ENCODE measurements around the gene ITGB4.

Gene ITGB4

DNA sequence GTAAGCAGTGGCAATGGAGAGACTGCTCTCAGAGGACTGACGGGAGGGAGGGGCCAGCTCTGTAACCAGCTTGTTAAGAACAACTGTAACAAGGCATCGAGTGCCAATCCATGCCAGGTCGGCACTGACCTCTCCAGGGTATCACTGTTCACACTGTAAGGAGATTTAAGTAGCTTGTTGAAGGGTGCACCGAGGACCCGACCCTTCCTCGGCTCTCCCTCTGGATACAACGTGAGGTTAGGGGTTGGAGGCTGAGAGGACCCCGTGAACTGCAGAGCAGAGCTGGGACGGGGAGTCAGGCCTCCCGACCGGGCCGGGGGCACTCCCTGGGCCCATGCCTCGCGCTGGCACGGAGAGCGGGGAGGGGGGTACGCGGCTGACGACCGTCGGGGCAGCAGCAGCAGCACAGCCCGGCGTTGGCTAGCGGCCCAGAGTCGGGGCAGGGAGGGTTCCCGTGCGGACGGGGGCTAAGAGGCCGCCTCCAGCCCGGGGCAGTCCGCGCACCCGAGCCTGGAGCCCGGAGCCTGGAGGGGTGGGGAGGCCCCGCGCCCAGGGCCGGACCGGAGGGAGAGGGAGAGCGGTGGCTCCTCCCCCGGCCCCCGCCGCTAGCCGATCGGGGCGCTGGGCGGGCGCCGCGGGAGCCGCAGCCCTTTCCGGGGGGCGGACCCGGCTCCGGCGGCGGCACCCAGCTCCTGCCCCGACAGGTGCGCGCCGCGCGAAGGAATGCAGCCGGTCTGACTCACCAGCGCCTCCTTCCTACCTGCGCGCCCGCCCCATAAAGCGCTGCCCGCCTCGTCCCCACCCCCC lies at the start of gene ITGB4:
TSS of gene ITGB4 (plus strand) at position 804 of the 807 bp plus-strand sequence. CDS start 3,245 bp downstream, outside the sequence.
- no peak for DNase-seq

DNA sequence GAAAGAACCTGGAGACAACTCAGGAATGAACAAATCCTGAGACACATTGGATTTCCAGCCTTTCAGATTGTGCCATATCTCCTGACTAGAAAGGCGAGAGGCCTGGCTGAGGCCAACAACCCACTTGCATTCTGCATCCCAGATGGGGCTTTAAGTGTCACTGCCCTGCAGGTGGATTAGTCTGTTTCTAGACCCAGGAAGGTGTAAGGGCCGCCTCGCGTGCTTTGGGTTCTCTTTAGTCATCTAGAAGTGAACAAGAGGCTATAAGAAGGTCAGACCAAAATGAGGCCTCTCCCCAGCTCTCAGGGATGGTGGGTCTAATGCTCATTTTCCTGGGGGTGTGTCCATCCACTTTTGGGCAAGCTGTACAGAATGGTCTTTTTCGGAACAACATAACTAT lies 49.2 kb upstream of the ITGB4 start:
- DNase-seq: no peak

DNA sequence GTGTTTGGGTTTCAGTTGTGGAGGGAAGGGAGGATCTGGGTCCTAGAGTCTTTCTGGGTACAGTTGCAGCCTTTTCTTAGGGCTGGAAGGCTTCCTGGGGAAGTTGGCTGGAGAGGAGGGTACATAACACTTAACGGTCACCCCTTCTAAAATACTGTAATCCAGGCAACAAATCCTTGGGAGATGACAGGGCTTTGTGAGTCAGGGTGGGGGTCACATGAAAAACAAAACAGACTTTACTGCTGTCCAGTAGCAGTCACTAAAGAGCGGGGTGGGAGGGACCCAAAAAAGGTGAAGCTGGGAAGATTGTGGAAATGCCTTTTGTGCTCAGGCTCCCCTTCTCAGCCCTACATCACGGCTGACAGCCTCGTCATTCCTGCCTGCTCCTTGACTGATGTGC lies 47.8 kb upstream of the ITGB4 start:
- no peak for DNase-seq

DNA sequence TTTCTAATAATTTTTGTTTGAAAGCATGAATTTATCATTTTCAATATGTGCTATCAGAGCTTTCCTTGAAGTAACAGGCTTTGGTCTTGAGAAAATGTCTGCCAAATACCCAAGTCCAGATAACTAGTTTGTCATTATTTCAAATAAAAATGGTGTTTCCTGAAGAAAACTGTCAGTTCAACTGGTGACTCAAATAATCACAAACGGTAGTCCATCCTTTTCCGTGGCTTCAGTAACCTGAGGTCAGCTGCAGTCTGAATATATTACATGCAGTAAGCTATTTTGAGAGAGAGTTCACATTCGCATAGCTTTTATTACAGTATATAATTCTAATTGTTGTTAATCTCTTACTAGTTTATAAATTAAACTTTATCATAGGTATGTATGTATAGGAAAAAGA lies 44.8 kb upstream of the ITGB4 start:
- DNase-seq: no peak

DNA sequence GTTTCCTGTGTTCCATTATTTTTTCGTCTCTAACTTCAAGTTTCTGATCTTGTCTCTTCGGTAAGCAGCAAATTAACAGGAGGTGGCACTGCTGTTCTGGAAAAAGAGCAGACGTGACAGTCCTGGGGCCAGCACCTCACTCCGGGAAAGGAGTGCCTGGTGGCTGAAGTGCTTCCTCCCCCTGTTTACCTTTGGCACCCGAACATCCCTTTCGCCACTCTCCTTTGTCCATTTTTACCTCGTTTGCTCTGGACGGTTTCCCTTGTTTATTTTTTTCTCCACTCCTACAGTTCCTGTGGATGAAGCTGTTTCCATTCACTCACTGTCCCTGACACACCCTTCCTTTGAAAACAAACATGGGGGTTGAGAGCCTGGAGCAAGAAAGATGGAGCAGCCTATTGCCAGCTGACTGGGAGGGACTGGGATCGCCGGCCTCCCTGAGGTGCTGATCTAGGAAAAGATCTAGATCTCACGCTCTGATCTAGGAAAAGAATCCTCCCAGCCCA lies 41.5 kb upstream of the ITGB4 start:
- DNase-seq: no peak

DNA sequence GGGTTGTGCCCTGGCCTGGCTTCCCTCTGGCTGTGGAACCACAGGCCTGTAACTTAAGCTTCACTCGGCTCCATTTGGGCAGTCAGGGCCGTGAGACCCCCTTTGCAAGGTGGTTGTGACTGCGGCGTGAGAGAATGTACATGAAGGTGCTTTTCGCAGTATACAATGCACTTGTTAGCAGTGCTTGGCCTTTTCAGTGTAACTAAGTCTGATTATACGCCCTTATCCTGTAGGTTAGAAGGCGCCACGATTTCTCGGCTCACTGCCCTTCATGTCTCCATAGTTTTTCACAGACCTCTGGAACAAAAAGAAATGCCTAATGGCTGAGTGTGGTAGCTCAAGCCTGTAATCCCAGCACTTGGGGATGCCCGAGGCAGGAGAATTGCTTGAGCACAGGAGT lies 40.8 kb upstream of the ITGB4 start:
- no peak for DNase-seq

DNA sequence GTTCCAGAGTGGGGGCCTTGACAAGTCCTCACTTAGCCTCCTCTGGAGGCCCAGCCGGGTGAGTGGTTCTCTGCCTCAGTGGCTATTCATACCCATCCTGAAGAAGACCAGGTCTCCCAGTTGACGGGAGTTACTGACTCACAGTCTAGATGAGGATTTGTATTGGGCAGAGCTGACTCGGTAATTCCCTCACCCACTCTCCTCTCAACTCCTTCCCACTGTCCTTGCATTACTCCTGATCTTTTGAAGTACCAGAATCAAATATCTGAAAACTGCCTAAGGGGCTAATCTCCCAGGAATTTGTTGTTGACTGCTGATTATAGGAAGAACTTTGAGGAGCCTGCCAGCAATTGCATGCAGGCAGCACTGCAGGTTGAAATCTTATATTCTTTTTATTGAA lies 40.0 kb upstream of the ITGB4 start:
- no peak for DNase-seq

DNA sequence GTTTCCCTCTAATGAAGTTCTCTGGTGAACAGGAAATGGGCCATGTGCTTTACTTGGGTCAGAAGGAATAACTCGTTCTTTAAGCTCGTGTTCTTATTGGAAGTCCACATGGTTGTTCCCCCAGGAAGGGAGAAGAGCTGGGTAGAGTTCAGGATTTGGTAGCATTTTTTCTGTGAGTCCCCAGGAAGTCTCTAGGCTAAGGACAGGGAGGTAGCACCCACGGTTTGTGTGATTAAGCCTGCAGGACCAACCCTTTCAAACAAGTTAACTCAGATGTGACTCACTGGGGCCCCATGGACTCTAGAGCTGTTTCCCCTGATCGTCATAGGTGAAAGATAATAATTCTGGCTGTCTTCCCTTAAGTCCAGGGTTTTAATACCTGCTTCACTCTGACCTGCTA lies 37.7 kb upstream of the ITGB4 start:
- DNase-seq: no peak

DNA sequence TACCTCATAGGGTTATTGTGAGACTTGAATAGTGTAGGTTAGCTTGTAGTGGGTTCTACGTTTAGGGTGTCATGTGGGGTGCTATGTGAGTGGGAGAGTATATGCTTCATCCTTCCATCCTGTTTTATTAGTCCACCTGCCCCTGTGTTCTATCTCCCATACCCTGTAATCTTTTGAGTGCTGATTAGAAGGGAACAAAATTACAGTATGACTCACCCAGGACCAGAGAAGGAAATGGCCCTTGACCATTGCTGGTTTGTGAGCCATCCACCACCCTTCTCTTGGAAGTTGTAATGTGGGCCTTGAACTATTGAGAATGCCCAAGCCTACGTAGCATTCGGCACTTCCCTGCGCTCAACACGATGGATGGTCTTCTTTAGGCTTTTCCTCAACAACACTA lies 37.0 kb upstream of the ITGB4 start:
- no peak for DNase-seq

DNA sequence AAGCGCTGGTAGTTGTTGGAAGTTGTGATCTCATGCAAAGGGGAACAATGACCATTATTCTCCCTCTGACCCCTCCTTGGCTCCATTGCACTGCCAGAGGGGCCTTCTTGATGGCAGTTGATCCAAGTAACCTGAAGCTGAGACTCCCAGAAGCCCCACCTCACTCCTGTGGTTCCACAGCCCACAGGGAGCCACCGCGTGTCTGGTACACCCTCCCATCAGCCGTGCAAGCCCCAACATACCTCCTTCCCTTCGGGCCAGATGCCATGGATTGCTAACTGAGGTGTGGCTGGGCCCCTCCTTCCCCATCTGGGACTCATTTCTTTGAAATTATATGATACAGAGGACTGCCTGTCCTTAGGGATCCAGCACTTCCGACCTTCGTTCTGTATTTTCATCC lies 36.3 kb upstream of the ITGB4 start:
- no peak for DNase-seq

DNA sequence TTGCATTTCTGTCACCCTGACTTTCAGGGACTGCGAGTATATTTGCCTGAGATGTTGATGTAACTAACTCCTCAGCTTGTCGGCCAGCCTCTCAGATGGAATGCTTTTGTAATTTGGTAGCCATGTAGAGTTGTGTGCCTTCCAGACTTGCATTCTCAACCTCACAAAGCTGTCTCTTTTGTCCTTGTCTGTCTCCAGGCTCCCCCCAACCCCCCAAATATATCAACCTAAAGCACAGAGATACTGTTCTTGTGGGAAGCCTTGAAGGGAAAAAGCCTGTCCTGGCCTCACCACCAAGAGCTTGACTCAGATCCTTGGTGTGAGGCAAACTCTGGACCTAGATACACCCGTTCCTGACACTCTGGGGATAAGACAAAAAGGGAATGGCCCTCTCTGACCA lies 35.8 kb upstream of the ITGB4 start:
- no peak for DNase-seq

DNA sequence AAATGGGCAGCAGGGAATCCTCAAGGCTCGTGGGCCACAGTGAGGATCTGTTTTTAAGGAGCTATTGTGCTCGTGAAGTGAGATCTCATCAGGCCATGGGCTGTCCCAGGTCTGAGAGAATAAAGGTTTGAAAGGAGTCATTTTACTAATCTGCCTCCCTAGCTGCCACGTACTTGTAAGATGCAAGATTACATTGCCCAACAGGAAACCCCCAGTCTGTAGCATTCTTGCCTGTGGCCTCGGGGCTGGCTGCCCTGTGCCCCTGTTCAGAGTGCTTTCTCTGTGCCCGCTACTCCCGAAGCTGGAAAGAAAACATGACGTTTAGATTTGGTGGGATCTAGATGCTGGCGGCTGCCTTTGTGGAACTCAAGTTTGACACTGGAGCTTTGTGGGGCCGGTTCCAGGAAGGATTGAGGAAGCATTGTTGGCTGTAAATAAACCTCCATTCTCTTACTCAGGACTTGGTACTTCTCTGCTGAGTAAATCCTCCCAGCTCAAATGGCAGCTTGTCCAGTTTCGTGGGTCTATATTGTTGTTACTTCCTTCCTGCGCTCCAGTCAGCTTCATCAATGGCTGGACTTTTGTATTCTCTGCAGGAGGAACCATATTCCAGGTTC lies 32.9 kb upstream of the ITGB4 start:
- no peak for DNase-seq

DNA sequence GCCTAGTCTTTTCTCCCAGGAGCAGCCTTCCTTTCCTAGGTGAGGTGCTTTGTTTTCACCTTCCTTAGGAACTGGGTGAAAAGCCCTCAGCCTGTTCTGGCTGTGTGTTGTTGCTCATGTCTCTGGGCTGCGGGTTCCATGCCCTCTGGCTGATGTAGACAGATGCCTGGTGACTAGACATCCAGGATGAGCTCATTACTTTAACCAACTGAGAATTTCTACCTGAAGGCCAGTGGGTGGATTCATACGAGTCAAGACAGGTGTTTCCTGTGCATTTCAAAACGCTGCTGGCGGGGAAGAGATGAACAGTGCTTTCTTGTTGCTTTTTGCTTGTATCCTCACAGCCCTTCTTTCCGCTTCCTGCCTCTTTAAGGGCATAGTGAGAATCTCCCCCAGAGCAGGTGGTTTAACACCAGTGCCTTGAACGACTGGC lies 31.8 kb upstream of the ITGB4 start:
- DNase-seq: no peak

DNA sequence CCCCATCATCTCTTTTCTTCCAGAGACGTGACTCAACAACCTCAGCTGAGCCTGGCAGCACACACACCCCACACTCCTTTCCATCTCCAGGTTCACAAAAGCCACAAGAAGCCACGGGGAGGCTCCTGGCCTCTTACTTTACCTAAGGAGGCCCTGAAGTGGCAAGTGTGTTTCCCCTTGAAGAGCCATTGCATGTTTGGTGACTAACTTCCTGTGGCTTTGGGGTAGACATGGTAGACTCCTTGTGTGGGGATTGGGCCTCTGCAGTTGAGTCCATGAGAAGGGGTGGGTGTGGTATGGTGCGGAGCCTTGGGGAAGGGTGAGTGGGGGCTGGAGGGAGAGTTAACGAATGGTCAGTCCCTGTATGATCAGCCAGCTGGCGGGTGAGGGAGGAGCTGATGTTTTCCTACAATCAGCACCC lies 29.9 kb upstream of the ITGB4 start:
- no peak for DNase-seq

DNA sequence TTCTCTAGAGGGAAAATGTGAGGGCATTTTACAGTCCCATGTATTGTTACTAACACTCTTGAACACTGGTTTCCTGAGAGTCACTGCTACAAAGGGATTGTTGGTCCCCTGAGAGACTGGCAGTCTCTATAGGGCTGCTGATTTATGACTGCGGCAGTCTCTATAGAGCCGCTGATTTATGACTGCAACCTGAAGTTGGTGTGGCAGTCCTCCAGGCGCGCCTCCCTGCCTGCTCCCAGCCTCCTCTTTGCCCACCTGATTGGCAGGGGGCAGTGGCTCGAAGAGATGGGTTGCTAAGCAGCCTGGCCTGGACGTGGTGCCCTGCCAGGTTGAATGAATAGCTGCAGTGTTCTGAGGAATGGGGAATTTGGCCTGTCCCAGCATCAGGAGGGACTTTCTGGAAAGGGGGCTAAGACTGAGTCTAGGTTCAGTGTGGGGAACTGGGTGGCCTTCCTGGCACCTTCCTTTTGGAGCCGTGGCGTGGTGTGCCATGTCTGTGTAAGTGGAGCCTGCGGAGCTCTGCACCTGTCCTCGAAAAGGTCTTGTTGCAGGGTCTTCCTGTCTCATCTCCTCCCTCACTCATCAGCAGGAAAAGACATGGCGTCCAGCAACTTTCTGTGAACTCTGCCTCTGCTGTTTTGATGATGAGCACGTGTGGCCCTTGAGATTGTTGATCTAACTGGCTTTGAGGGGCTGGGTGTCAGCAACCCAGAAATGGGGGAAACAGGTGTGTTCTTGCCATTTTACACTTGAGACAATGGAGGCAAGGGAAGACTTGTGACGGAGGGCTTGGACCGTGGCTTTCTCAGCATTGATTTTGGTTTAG lies 29.2 kb upstream of the ITGB4 start:
- DNase-seq: no peak

DNA sequence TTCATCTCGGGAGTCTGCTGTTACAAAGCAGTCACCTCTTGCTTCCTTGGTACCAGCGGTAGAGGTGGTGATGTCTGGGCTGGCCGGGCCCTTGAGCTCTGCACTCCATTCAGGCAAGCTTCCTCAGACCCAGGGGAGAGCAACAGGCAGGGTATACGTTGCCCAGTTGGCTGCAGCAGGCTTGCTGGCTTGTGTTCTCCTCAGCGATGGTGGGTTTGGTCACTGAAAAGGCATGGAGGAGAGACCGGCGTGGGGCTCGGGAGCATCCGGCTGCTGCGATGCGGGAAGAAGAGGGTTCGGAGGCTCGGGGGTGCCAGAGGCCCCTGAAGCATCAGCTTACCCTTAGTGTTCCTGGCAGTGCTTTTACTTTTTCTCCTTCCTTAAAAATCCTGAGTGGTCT lies 28.3 kb upstream of the ITGB4 start:
- no peak for DNase-seq

DNA sequence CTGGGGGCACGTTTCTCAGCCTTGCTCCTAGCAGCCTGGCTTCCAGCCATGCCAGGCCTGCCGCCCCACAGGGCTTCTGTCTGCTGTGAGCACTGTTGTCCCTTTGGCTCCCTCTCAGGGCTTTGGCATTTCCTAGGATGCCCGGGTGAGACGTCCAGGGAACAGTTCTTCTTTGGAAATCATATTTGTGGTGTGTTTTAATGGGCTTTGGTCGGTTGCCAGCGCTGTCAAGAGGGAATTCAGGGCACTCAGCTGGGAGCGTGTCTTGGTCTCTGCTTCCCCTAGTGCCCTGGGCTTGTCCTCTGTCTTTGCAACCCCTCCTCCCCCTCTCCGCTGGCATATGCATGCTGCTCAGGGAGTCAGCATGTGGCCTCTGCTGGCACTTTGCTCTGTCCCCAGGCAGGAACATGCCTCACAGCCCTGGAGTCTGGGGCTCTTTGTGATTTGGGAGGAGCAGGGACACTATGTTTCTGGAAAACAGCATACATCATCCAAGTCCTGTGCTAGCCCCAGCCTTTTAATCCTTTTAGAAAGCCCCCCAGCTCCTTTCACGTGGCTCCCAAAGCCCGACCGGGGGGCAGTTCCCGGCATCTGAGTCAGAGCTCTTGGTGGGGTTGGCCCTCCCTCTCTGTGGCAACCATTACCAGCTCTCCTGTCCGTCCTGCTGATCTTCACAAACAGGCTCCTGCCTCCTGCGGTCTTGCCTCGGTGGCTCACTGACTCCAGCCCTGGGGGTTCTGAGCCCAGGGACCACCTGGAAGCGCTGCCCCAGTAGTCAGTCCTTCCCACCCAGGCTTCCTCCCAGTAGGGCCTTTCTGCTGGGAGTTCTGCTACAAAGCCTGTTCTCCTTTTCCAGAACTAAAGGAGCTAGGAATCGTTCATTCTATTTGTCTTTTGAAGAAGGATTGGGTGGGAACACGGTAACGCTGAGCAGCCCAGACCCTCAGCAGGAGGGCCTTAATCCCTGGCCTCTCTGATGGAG lies 27.5 kb upstream of the ITGB4 start:
- DNase-seq: no peak

DNA sequence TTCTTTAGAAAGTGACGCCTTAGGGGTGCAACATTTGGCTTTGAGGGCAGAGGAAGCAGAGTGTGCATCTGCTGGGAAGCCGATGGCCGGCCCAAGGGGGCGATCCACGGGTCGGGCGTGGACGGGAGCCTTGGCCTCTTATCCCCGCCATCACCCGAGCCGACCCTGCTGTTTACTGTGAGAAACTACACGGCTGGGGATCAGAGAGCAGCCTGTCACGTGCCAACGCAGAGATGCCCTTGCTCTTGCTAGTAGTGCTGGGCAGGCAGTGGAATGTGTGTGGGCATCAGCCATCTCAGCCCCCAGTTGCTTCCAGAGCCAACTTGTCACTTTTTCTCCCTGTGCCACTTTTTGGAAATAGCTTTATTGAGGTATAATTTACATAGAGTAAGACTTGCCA lies 26.7 kb upstream of the ITGB4 start:
- DNase-seq: no peak

DNA sequence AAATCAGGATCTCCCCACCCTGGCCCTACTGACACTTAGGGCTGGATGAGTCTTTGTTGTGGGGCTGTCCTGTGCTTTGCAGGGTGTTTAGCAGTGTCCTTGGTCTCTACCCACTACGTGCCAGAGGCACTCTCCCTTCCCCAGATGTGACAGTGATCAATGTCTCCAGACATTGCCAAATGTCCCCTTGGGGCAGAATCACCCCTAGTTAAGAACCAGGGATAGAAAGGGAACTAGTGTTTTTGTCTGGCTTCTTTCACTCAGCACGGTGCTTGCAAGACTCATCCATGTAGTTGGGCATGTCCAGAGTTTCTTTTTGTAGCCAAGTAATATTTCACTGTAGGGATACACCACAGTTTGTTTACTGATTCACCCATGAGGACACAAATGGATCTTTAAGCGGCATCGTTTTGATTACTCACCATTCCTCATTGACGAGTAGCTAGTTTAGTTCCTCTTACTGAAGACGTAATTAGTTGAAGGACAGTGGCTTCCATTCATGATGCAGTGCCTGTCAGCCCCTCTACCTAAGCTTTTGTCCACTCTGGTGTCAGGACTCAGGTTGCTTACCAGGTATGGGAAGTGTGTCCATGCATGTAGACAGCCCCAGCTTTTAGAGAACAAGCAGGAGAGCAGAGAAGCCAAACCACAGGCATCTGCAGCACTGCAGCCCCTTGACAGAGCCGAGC lies 26.0 kb upstream of the ITGB4 start:
- no peak for DNase-seq

DNA sequence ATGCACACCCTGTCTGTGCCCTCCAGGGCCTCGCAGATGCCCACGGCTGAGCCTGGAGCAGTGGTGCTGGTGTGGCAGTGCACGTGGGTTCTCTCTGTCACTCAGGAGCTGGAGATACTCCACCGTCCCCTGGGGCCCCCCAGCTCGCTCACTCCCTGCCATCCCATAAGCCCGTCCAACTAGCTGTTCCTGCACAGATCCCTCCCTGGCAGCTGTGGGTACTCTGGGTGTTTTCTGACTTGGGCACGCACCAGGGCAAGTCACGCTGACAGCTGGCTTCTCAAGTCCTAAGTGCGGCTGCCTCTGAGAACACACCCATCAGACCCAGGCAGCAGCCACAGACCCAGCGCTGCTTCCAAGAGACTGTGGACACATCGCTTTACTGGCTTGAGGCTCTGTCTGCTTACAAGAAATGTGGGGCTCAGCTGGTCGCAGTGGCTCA lies 25.4 kb upstream of the ITGB4 start:
- DNase-seq: no peak

DNA sequence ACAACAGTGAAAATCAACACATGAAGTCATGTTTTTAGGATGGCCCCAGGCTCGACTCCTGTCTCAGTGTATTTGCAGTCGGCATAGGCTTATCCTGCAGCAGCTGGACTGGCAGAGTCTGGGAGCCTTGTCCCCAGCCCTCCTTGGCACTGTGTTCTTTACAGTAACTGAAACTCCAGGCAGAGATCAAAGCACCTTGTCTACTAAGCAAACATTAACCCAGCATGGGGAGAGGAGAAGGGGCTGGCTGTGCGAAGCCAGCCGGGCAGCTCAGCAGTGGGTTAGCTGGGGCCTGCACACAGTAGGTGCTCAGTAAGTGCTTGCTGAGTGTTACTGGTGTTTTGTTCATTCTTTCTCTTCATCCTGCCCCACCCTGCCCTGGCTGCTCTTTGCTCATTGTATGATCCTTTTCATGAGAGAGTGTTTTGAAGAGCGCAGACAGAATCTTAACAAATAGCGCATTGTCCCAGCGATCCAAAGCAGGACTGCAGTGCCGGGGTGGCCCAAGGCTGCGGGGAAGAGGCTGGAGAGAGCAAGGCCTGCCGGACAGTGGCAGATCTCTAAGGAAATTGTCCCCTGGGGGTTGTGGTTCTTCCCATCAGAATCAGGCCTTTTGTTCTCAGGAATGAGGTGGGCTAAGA lies 23.5 kb upstream of the ITGB4 start:
- no peak for DNase-seq

Data from SIG-M5 (cell line).